B cell (primary cell): Measurements from ENCODE around the gene SELL. TPM values are rescaled to one million over a fixed set of nuclear protein-coding genes. Genes with fewer than 3 reads are reported as not detected.

Experiments
- ATAC-seq: fragments of 200-7000 bp; cut with Tn5 transposase; one replicate; pipeline ENCODE4 v1.10.0; 2021; ENCODE audit warnings: low read depth, mild to moderate bottlenecking, moderate number of reproducible peaks, moderate library complexity
- CTCF ChIA-PET: fragments of 350-600 bp; sonication (Branson Sonifier 250); formaldehyde crosslinking; loops from one replicate; lab custom pipeline; 2021; ENCODE audit warnings: antibody characterized with exemption, inconsistent platforms; lab: Charles Lee
- POLR2A ChIA-PET: fragments of 350-600 bp; sonication (Branson Sonifier 250); formaldehyde crosslinking; loops from one replicate; lab custom pipeline; 2021; ENCODE audit warnings: antibody characterized with exemption; lab: Charles Lee
- DNase-seq: peaks from one replicate; pipeline ENCODE4 v3.0.0; 2013
- H2AFZ ChIP-seq: 2 replicates; pipeline ENCODE4 v1.6.1; 2012; ENCODE audit warnings: mild to moderate bottlenecking, low read depth, low read length; ENCODE audit not compliant: insufficient read depth, poor library complexity, severe bottlenecking
- H3K27ac ChIP-seq, 2 donors: 1 replicate in 1 of 2; 2 replicates in 1 of 2; pipeline ENCODE4 v1.5.1; 2012 to 2013; ENCODE audit warnings: low read length in 2 of 2, mild to moderate bottlenecking in 2 of 2, moderate library complexity in 1 of 2
- H3K27me3 ChIP-seq, 4 experiments: fragments of 200-600 bp in 1 of 4; sonication (generic) in 1 of 4; replicated peaks in 1 of 4; 1 replicate in 2 of 4; 2 replicates in 2 of 4; pipeline versions ENCODE4 v1.6.1 to v1.7.0; 2013 to 2016; ENCODE audit warnings: low read length in 3 of 4, mild to moderate bottlenecking in 2 of 4, mixed read lengths in 1 of 4, moderate library complexity in 1 of 4; ENCODE audit not compliant: insufficient read depth in 4 of 4, control insufficient read depth in 3 of 4; ENCODE audit errors: control extremely low read depth in 1 of 4
- H3K36me3 ChIP-seq, 2 experiments: replicated peaks in 1 of 2; 1 replicate in 1 of 2; 2 replicates in 1 of 2; pipeline versions ENCODE4 v1.6.1 to v1.7.1; 2013; ENCODE audit warnings: low read length in 1 of 2; ENCODE audit not compliant: insufficient read depth in 2 of 2, control insufficient read depth in 1 of 2; ENCODE audit errors: control extremely low read depth in 1 of 2, extremely low read depth in 1 of 2
- H3K4me1 ChIP-seq, 2 donors: fragments of 200-600 bp in 1 of 2; sonication (generic) in 1 of 2; 1 replicate in 1 of 2; 2 replicates in 1 of 2; pipeline versions ENCODE4 v1.5.1 to v1.6.1; 2013 to 2017; ENCODE audit warnings: low read length in 2 of 2; ENCODE audit not compliant: control insufficient read depth in 2 of 2, insufficient read depth in 2 of 2
- H3K4me2 ChIP-seq: replicated peaks from 2 replicates; pipeline ENCODE3; 2012; ENCODE audit warnings: mild to moderate bottlenecking, low read depth, low read length; ENCODE audit not compliant: poor library complexity, severe bottlenecking
- H3K4me3 ChIP-seq, 5 experiments: fragments of 200-600 bp in 1 of 5; sonication (generic) in 1 of 5; 1 replicate in 3 of 5; 2 replicates in 2 of 5; pipeline versions ENCODE4 v1.5.1 to v1.7.0; 2011 to 2016; ENCODE audit warnings: low read length in 4 of 5, mild to moderate bottlenecking in 4 of 5, low read depth in 2 of 5, control low read depth in 1 of 5, moderate library complexity in 1 of 5; ENCODE audit not compliant: insufficient read depth in 1 of 5; ENCODE audit errors: control extremely low read depth in 1 of 5, extremely low read depth in 1 of 5
- H3K79me2 ChIP-seq: fragments of 200-600 bp; sonication (generic); one replicate; pipeline ENCODE4 v1.6.0; 2016; ENCODE audit warnings: low read length; ENCODE audit not compliant: control insufficient read depth, insufficient read depth
- H3K9ac ChIP-seq: fragments of 200-600 bp; sonication (generic); 2 replicates; pipeline ENCODE4 v1.6.1; 2017; ENCODE audit warnings: mild to moderate bottlenecking, low read length, moderate library complexity
- H3K9me3 ChIP-seq, 3 donors: one replicate each; pipeline versions ENCODE4 v1.6.1 to v1.7.1; 2013; ENCODE audit warnings: low read length in 2 of 3; ENCODE audit not compliant: control insufficient read depth in 2 of 3, insufficient read depth in 1 of 3; ENCODE audit errors: control extremely low read depth in 1 of 3
- H4K20me1 ChIP-seq: 2 replicates; pipeline ENCODE4 v1.6.0; 2012; ENCODE audit warnings: mild to moderate bottlenecking, low read length; ENCODE audit not compliant: insufficient read depth, control insufficient read depth, poor library complexity, severe bottlenecking
- H3K27ac Mint-ChIP-seq: one replicate; pipeline ENCODE4 v1.8.0; 2021; ENCODE audit warnings: mixed read lengths
- H3K27me3 Mint-ChIP-seq: one replicate; pipeline ENCODE4 v1.8.0; 2021; ENCODE audit warnings: mixed read lengths
- H3K4me1 Mint-ChIP-seq: one replicate; pipeline ENCODE4 v1.8.0; 2021; ENCODE audit warnings: mixed read lengths
- H3K4me3 Mint-ChIP-seq: one replicate; pipeline ENCODE4 v1.8.0; 2021; ENCODE audit warnings: mixed read lengths
- H3K9me3 Mint-ChIP-seq: one replicate; pipeline ENCODE4 v1.8.0; 2022; ENCODE audit warnings: mixed read lengths; ENCODE audit not compliant: insufficient read depth
- CTCF ChIP-seq: fragments of 200-600 bp; IDR thresholded peaks from one replicate; pipeline ENCODE4 v1.8.0; 2022; ENCODE audit warnings: antibody characterized with exemption, mild to moderate bottlenecking
- EZH2 ChIP-seq: IDR thresholded peaks from 2 replicates; pipeline ENCODE4 v1.6.1; 2012; ENCODE audit warnings: borderline replicate concordance, low read depth, mild to moderate bottlenecking, moderate library complexity, low read length; ENCODE audit not compliant: insufficient read depth, poor library complexity, severe bottlenecking
- WGBS: methylation state at CpG from one replicate; pipeline ENCODE4 v1.1.5; 2013; ENCODE audit warnings: missing lambda C conversion rate; ENCODE audit not compliant: insufficient coverage; 5-methylcytosine and 5-hydroxymethylcytosine counted together
- intact Hi-C: fragments of 100-400 bp; cut with micrococcal nuclease; formaldehyde crosslinking; loops from one replicate; pipeline ENCODE4 v1.10.0; 2022
- polyA plus RNA-seq: library from polyadenylated mRNA; depleted of rRNA; stranded (reverse); fragments of >200 nt; gene quantifications from 2 replicates; pipeline ENCODE4 v1.2.3, GENCODE V29; 2012
- total RNA-seq, 2 donors: library from RNA; stranded (reverse); fragments of 120-200 nt in 1 of 2; gene quantifications; 1 replicate in 1 of 2; 2 replicates in 1 of 2; pipeline versions ENCODE4 v1.2.3 to v1.2.4, GENCODE V29; 2013 to 2022

The SELL gene
- total and polyA plus RNA-seq, 2 donors (not counting 1 experiment from before 2014, with no cell fraction given), result 250 to 258 TPM

- H3K36me3 ChIP-seq, result no peaks in the 10 kb centered on the region
- no peaks in the 10 kb centered on the region for H3K9me3 ChIP-seq
- H4K20me1 ChIP-seq, result no peaks in the 10 kb centered on the region
- intact Hi-C loops, result no loop called here
- ATAC-seq (no peak), DNase-seq (no peak)
- no peak within 1 kb of the TSS for H3K4me3 Mint-ChIP-seq
- WGBS, result 82% methylated on average over 3 of the region's 7 CpGs
- H3K27me3 Mint-ChIP-seq, result peaks cover 29% of the 10 kb centered on the region
- H3K27me3 ChIP-seq, result peaks cover 0 to 17% (median 2%) of the 10 kb centered on the region in 4 experiments
- H3K4me1 ChIP-seq, result no peaks in the 10 kb centered on the region
- no peak within 1 kb of the TSS for H3K4me2 ChIP-seq
- no peak within 1 kb of the TSS for H3K27ac ChIP-seq
- H3K79me2 ChIP-seq, result no peaks in the 10 kb centered on the region
- ChIA-PET CTCF (interaction anchor here (0.9 to 1.1 kb wide), 3 partner anchors 9 to 22 kb away, joined by 3 to 5 read pairs (median 3); no protein-coding TSS in a partner anchor), POLR2A (no interaction called here)
- H3K4me1 Mint-ChIP-seq, result no peaks in the 10 kb centered on the region
- no peaks in the 10 kb centered on the region for H3K9me3 Mint-ChIP-seq
- H2AFZ ChIP-seq, result no peak within 1 kb of the TSS
- H3K27ac Mint-ChIP-seq, result no peak within 1 kb of the TSS
- no peak within 1 kb of the TSS for H3K4me3 ChIP-seq
- no peak within 1 kb of the TSS for H3K9ac ChIP-seq
- TF ChIP-seq EZH2, result no peak
- no peak for TF ChIP-seq CTCF
Measured at GRCh38 chr1:169733924-169734323, 22.5 kb upstream of the SELL start, which contains the start of gene SELE. Gene SELE (minus strand): TSS chr1:169734079. CDS start chr1:169733612, 467 bp downstream.

GRCh38 chr1:169731446-169731845 is 20.0 kb upstream of the SELL start:
- no peak overlapping the region for H3K4me2 ChIP-seq
- Mint-ChIP-seq H3K27me3 (peaks cover 36% of the 10 kb centered on the region), H3K27ac (no peak overlapping the region), H3K4me1 (no peaks in the 10 kb centered on the region), H3K9me3 (no peaks in the 10 kb centered on the region), H3K4me3 (no peak overlapping the region)
- H3K27me3 ChIP-seq, result peaks cover 0 to 13% (median 2%) of the 10 kb centered on the region in 4 experiments
- intact Hi-C loops, result no loop called here
- H3K4me1 ChIP-seq, result no peaks in the 10 kb centered on the region
- H3K79me2 ChIP-seq, result no peaks in the 10 kb centered on the region
- ChIA-PET CTCF (no interaction called here), POLR2A (no interaction called here)
- ATAC-seq, result no peak
- no peak overlapping the region for H3K4me3 ChIP-seq
- TF ChIP-seq EZH2 (no peak), CTCF (no peak)
- no peaks in the 10 kb centered on the region for H3K9me3 ChIP-seq
- H4K20me1 ChIP-seq, result no peaks in the 10 kb centered on the region
- H3K9ac ChIP-seq, result no peak overlapping the region
- 97% methylated on average over 3 of the region's 4 CpGs for WGBS
- H3K36me3 ChIP-seq, result no peaks in the 10 kb centered on the region
- no peak overlapping the region for H2AFZ ChIP-seq
- no peak for DNase-seq
- H3K27ac ChIP-seq, result no peak overlapping the region
